SIG-M5 treated with dmso at 0.1 percent for 504 hours (cell line): ENCODE data around the gene HARBI1.
A peak's percentile ranks its signal among the peaks of the same experiment; 100 is the strongest.
"Not testable (repeated sequence)": the region's sequence is repeated elsewhere in the genome, so short reads cannot be mapped to it uniquely, and the experiment has no call there.

ENCODE experiments used
- DNase-seq: peaks from one replicate; lab custom pipeline; 2025; ENCODE audit not compliant: unreplicated experiment; lab: John Stamatoyannopoulos, UW

Gene HARBI1

DNA sequence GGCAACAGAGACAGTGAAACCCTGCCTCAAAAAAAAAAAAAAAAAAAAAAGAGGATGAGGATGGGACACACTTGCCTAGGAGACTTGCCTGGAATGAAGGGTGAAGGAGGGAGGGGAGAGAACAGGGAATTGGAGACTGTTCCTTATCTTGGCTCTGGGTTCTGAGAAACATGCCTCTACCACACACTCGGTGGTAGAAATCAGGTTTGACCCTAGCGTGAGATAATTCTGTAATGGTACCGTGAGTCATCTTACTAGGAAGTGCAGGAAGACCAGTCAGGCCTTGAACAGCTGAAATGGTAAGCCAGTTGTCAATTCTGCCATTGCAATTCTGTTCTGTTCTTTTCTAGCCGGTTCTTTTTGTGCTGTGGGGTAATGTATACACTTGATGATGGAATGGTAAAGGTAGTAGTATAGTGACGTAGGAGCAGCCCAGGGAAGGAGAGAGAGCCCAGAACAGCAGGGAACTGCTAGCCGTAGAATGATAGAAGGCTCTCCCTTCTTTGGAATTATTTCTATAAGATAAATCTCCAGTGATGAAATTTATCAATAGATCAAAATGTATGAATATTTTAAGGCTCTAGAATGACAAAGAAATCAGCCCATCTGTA, 19.3 kb downstream of the HARBI1 start:
- DNase-seq: no peak

- no peak for DNase-seq
These were observed 19.9 kb downstream of the HARBI1 start for GRCh38 chr11:46597155-46597554.

GRCh38 chr11:46594785-46595184, 22.2 kb downstream of the HARBI1 start:
- DNase-seq: no peak

- DNase-seq: no peak
These were observed 22.7 kb downstream of the HARBI1 start for GRCh38 chr11:46594374-46594700.

- peak; percentile 91 for DNase-seq
These were observed 23.3 kb downstream of the HARBI1 start, which contains the start of gene AMBRA1 for GRCh38 chr11:46593550-46594373. TSS of gene AMBRA1 (minus strand) at chr11:46594023. CDS start at chr11:46548380, 45,643 bp downstream.

GRCh38 chr11:46590740-46591605, 26.1 kb downstream of the HARBI1 start:
- no peak for DNase-seq

DNA sequence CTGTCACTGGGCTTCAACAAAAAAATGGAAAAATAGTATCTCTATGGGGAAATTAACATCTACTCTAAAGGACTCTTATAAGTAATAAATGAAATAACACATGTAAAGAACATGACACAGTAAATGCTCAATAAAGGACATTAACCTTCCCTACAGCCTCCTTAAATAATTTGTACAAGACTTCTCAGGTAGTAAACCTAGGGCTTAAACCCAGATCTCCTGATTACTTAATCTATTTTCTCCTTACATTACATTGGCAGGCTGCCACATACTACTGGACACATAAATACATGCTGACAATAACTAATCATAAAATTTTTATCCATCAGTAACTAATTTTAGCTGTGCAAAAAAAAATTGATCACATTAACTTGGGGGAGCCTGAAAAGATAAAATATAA, 28.1 kb downstream of the HARBI1 start:
- DNase-seq: no peak

DNA sequence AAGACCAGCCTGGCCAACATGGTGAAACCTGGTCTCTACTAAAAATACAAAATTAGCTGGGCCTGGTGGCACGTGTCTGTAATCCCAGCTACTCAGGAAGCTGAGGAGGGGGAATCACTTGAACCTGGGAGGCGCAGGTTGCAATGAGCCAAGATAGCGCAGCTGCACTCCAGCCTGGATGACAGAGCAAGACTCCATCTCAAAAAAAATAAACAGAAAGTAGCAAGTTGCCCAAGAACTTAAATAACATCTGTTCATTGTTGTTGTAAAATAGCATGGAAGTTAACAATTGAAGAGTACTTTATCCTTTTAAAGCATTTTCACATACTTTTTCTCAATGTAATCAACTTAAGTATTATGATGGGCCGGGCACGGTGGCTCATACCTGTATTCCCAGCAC, 28.9 kb downstream of the HARBI1 start:
- DNase-seq: no peak

DNA sequence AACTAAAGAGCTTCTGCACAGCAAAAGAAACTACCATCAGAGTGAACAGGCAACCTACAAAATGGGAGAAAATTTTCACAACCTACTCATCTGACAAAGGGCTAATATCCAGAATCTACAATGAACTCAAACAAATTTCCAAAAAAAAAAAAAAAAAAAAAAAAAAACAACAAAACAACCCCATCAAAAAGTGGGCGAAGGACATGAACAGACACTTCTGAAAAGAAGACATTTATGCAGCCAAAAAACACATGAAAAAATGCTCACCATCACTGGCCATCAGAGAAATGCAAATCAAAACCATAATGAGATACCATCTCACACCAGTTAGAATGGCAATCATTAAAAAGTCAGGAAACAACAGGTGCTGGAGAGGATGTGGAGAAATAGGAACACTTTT, 33.5 kb downstream of the HARBI1 start:
- not testable (repeated sequence) for DNase-seq

DNA sequence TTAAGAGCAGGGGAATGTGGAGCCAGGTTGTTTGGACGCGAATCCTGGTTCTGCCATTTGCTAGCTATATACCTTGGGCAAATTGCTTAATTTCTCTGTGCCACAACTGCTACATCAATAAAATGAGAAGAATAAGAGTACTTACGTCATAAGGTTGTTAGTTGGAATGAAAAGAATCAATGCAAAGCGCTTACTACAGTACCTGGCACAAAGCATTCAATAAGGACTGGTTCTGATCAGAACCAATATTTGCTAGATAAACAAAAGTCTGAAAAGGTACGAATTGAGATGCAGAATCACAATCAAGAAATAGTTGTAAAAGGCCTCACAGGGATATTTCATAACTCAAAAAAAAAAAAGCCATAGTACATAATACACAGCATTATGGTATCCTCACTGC, 34.4 kb downstream of the HARBI1 start:
- DNase-seq: no peak

GRCh38 chr11:46577058-46577457, 40.0 kb downstream of the HARBI1 start:
- no peak for DNase-seq

GRCh38 chr11:46574656-46575055, 42.4 kb downstream of the HARBI1 start:
- no peak for DNase-seq

GRCh38 chr11:46570790-46571398, 46.1 kb downstream of the HARBI1 start:
- no peak for DNase-seq

GRCh38 chr11:46565232-46565840, 51.7 kb downstream of the HARBI1 start:
- no peak for DNase-seq

GRCh38 chr11:46564459-46564858, 52.6 kb downstream of the HARBI1 start:
- no peak for DNase-seq

DNA sequence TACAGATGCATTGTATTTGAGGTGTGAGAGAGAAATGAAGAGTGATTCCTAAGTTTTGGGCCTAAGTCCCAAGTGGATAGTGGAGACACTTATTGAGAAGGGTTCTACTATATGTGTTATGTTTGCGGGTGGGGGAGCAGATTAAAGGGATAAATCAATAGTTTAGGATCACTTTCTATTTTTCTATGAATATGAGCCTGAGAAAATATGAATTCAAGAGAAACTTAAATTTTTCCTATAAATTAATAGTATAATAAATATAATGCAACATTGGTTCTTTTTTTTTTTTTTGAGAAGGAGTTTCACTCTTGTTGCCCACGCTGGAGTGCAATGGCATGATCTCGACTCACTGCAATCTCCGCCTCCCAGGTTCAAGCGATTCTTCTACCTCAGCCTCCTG, 54.5 kb downstream of the HARBI1 start:
- DNase-seq: no peak

- peak; percentile 39 for DNase-seq
These were observed 56.6 kb downstream of the HARBI1 start for GRCh38 chr11:46560300-46560991.

- DNase-seq: no peak
These were observed 57.2 kb downstream of the HARBI1 start for GRCh38 chr11:46559815-46560214.

- DNase-seq: no peak
These were observed 59.3 kb downstream of the HARBI1 start for GRCh38 chr11:46557684-46558151.
